Mammary epithelial cell (primary cell): ENCODE results near the gene SV2A.

Experiments
- CTCF ChIP-seq, 2 donors: IDR thresholded peaks in 1 of 2; conservative IDR thresholded peaks in 1 of 2; 2 replicates each; pipeline ENCODE4 v1.5.1; 2011 to 2012; ENCODE audit warnings: inconsistent platforms in 2 of 2, low read length in 2 of 2, mild to moderate bottlenecking in 2 of 2, control low read depth in 1 of 2, low read depth in 1 of 2; ENCODE audit not compliant: insufficient read depth in 1 of 2; ENCODE audit errors: extremely low read depth in 1 of 2
- EZH2 ChIP-seq: IDR thresholded peaks from 2 replicates; pipeline ENCODE4 v1.6.1; 2012; ENCODE audit warnings: low read length, inconsistent platforms, borderline replicate concordance

- TF ChIP-seq CTCF (conservative IDR thresholded peaks at IDR 0.05 in 1 of 2, IDR thresholded peaks at IDR 0.05 in 1 of 2; ENCODE audit: extremely low read depth in 1 of 2, insufficient read depth in 1 of 2, low read depth in 1 of 2, low read length in 2 of 2) (no peak), EZH2 (no peak)
These were observed 13.7 kb upstream of the SV2A start for GRCh38 chr1:149931212-149931790.
